Ecto neural progenitor cell (in vitro differentiated cells): ENCODE measurements around the gene SPG21.

Source experiments
- DNase-seq: peaks from one replicate; pipeline ENCODE4 v3.0.0-alpha.2; 2018; ENCODE audit warnings: low spot score

The SPG21 gene

GRCh38 chr15:64938192-64938591 lies 51.5 kb downstream of the SPG21 start:
- DNase-seq, result no peak

GRCh38 chr15:64934023-64934422 lies 55.7 kb downstream of the SPG21 start:
- no peak for DNase-seq

DNA sequence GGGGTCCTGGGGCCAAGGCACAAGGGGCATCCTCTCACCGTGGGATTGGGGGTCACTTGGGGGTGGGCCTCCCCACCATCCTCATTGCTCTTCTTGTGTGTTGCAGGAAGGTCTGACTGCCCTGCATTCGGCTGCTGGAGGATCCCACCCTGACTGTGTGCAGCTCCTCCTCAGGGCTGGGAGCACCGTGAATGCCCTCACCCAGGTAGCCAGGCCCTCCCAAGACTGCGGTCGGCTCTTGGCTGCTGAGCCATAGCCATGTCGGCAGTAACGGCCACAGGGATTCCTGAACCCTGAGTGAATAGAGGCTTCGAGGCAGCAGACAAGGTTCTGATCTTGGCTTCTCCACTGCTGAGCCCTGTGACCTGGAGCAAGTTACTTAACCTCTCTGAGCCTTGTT lies 58.3 kb downstream of the SPG21 start:
- DNase-seq, result no peak

DNA sequence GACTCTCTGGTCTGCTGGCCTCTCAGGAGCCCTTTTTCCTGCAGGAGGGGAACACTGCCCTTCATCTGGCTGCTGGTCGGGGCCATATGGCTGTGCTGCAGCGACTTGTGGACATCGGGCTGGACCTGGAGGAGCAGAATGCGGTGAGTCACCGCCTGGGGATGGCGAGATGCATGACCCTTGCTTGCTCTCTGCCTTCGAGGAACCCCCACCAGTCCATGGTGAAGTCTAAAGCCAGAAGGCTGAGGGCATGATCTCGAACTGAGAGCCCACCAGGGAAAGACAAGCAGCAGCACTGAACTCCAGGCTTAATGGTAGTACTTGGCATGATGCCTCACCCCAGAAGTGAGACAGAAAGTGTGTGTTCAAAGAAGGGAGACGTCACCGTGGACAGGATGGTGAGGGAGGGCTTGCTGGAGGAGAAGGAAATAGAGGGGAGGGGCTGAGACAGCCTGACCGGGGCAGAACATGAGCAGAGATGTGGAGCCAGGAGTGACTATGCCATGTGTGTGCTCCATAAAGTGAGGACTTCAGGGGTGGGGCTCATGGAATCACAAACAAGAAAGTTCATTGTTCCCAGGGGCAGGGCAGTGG lies 58.8 kb downstream of the SPG21 start:
- DNase-seq, result no peak

DNA sequence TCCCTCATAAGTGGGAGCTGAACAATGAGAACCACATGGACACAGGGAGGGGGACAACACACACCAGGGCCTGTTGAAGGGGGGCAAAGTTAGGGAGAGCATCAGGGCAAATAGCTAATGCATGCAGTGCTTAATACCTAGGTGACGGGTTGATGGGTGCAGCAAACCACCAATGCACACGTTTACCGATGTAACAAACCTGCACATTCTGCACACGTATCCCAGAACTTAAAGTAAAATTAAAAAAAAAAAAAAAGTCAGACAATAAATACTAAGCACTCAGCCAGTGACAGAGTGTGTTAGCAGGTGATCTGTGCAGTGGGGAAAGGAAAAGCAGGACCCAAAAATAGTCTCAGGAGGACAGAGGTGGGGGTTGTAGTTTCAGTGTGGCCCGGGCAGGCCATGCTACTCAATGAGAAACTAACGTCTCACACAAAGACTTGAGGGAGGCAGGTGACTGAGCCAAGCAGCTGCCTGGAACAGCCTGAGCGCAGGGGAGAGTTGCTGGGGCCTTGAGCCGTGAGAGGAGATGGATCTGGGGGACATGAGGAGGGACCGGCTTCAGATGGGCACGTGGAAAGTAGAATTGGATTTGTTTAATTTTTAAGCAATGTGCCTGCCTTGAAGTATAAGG lies 59.6 kb downstream of the SPG21 start:
- DNase-seq, result no peak

- DNase-seq, result no peak
These were observed 61.0 kb downstream of the SPG21 start for GRCh38 chr15:64928626-64929220.

DNA sequence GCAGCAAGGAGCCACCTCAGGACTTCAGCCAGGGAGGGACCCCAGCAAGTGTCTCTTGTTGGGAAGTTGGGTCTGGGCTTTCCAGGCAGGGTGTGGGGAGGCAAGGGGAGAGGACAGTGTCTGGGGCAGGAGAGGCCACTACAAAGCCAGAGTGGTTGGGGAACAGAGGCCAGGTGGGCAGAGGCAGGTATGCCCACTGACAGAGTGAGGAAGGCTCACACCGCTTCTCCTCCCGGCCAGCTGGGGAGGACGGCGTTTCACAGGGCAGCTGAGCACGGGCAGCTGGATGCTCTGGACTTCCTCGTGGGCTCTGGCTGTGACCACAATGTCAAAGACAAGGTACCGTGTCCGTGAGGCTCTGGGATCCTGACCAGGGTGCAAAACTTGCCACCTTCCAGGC lies 63.1 kb downstream of the SPG21 start:
- DNase-seq, result no peak

- no peak for DNase-seq
These were observed 64.1 kb downstream of the SPG21 start for GRCh38 chr15:64925335-64926330.

DNA sequence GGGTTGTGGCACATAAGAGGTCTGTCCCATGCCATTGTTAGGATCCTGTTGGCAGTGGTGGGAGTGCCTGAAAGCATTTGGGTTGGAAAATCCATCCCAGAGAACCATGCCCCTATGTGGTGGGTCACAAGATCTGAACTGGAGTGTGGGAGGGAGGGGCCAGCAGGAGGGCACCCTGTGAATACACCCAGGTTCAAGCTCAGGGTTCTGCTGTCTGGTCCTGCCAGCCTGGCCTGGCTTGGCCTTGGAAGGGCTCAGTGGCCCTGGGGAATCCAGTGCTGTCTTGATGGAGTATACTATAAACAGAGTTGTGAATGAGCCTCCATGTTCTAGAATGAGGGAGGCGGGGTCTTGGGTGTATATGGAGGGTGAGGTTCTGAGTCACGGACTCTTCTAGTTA lies 66.2 kb downstream of the SPG21 start:
- DNase-seq, result no peak

DNA sequence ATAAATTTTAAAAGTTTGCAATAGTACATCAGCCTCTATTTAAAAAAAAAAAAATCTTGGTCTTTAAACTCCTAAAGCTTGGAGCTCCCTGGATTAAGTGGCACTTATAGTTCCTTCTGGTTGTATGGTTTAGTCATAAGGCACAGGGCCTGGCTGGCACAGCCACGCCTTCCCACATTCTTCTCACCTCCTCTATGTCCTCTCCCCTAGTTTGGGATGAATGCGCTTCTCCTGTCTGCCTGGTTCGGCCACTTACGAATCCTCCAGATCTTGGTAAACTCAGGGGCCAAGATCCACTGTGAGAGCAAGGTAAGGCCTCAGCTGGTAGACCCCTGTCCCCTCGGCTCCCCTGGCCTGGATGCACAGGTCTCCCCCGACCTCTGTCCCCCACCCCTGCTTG lies 68.0 kb downstream of the SPG21 start:
- DNase-seq, result no peak

DNA sequence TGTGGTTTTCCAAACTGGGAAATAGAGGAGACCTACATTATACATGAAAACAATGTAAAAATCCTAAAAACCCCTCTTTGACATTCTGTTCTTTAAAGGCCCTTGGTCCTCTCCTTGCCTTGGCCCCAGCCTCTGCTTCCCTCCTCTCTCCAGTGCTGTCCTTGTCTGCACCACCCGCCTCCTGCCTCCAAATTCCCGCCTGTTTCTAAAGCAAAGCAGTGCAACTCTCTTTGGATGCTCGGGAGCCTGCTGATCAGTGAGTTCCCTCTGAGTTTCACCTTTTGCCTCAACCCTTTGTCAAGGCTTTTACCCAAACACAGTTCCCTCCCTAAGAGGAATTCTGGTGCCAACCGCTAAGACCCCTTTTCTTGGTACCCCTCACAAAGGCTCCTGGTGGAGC lies 70.0 kb downstream of the SPG21 start:
- DNase-seq, result no peak

DNA sequence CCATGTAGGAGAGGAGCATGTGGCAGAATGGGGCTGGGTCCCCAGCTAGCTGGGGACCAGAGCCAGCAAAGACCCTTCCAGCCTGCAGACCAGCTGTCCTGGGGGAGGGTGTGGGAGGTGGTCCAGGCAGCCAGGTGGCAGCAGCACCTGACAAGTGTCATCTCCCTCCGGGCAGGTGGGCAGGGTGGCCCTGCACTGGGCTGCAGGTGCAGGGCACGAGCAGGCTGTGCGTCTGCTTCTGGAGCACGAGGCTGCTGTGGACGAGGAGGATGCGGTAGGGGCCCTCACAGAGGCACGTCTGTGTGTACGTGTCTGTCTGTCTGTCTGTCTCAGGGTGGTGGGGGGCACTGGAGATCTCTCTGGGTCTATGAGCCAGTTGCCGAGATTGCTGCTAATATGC lies 72.5 kb downstream of the SPG21 start:
- DNase-seq, result no peak

DNA sequence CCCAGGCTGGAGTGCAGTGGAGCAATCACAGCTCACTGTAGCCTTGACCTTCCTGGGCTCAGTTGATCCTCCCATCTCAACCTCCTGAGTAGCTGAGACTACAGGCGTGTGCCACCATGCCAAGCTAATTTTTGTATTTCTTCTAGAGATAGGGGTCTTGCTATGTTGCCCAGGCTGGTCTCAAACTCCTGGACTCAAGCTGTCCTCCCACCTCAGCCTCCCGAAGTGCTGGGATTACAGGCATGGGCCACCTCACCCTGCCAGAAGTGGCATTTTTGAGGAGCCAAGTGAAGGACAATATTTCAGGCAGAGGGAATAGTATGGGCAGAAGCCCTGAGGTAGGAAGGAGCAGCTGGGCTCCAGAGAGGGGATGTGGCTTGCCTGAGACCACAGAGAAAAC lies 73.3 kb downstream of the SPG21 start:
- no peak for DNase-seq

GRCh38 chr15:64915518-64916227 lies 74.0 kb downstream of the SPG21 start:
- no peak for DNase-seq
